H9 (cell line): ENCODE data around the gene C1orf21. TPM values are rescaled to one million over a fixed set of nuclear protein-coding genes. Genes with fewer than 3 reads are reported as not detected.

Experiments used
- DNase-seq: peaks from one replicate; pipeline ENCODE4 v3.0.0-alpha.2; 2017
- H2AFZ ChIP-seq: one replicate; pipeline ENCODE4 v1.6.1; 2013; ENCODE audit warnings: mild to moderate bottlenecking, low read length, control low read depth, moderate library complexity
- H2AK5ac ChIP-seq: 2 replicates; pipeline ENCODE4 v1.6.1; 2013; ENCODE audit warnings: low read length, control low read depth, mixed read lengths; ENCODE audit not compliant: insufficient read length
- H2BK120ac ChIP-seq: one replicate; pipeline ENCODE4 v1.6.1; 2013; ENCODE audit warnings: low read depth, mild to moderate bottlenecking, low read length, control low read depth, inconsistent platforms; ENCODE audit not compliant: poor library complexity, severe bottlenecking
- H2BK12ac ChIP-seq: 2 replicates; pipeline ENCODE4 v1.6.1; 2013; ENCODE audit warnings: low read length, control low read depth, mixed read lengths, low read depth; ENCODE audit not compliant: insufficient read length
- H2BK15ac ChIP-seq: 2 replicates; pipeline ENCODE4 v1.6.1; 2013; ENCODE audit warnings: low read depth, low read length, control low read depth
- H2BK20ac ChIP-seq: one replicate; pipeline ENCODE4 v1.6.1; 2013; ENCODE audit warnings: low read depth, mild to moderate bottlenecking, low read length, control low read depth, inconsistent platforms; ENCODE audit not compliant: poor library complexity, severe bottlenecking
- H2BK5ac ChIP-seq: 2 replicates; pipeline ENCODE4 v1.6.1; 2013; ENCODE audit warnings: low read length, control low read depth, mixed read lengths; ENCODE audit not compliant: insufficient read length
- H3K14ac ChIP-seq: 2 replicates; pipeline ENCODE4 v1.6.1; 2013; ENCODE audit warnings: low read length, control low read depth; ENCODE audit not compliant: insufficient read depth
- H3K18ac ChIP-seq: 2 replicates; pipeline ENCODE4 v1.6.1; 2013; ENCODE audit warnings: low read depth, mild to moderate bottlenecking, mixed read lengths, low read length, control low read depth; ENCODE audit not compliant: insufficient read length
- H3K23ac ChIP-seq: 2 replicates; pipeline ENCODE4 v1.6.1; 2013; ENCODE audit warnings: low read length, control low read depth, mixed read lengths, low read depth; ENCODE audit not compliant: insufficient read length
- H3K23me2 ChIP-seq: 2 replicates; pipeline ENCODE4 v1.6.1; 2013; ENCODE audit warnings: low read depth, mild to moderate bottlenecking, mixed read lengths, low read length, control low read depth; ENCODE audit not compliant: insufficient read length, poor library complexity, severe bottlenecking
- H3K27ac ChIP-seq: 2 replicates; pipeline ENCODE4 v1.5.1; 2013; ENCODE audit warnings: low read length, control low read depth, mixed read lengths, low read depth; ENCODE audit not compliant: insufficient read length
- H3K27me3 ChIP-seq: 2 replicates; pipeline ENCODE4 v1.6.1; 2013; ENCODE audit warnings: low read length, control low read depth, inconsistent platforms; ENCODE audit not compliant: insufficient read depth
- H3K4ac ChIP-seq: 2 replicates; pipeline ENCODE4 v1.6.1; 2013; ENCODE audit warnings: low read depth, mild to moderate bottlenecking, control low read depth, inconsistent platforms, low read length, moderate library complexity
- H3K4me1 ChIP-seq: 2 replicates; pipeline ENCODE4 v1.6.1; 2013; ENCODE audit warnings: low read length, control low read depth, inconsistent platforms; ENCODE audit not compliant: insufficient read depth
- H3K4me2 ChIP-seq: 2 replicates; pipeline ENCODE4 v1.6.1; 2013; ENCODE audit warnings: low read length, control low read depth, mixed read lengths; ENCODE audit not compliant: insufficient read length, insufficient read depth
- H3K56ac ChIP-seq: 2 replicates; pipeline ENCODE4 v1.6.1; 2013; ENCODE audit warnings: low read depth, mild to moderate bottlenecking, mixed read lengths, low read length, control low read depth; ENCODE audit not compliant: insufficient read length
- H3K79me1 ChIP-seq: 2 replicates; pipeline ENCODE4 v1.6.1; 2013; ENCODE audit warnings: low read depth, mild to moderate bottlenecking, moderate library complexity, low read length, control low read depth, inconsistent platforms; ENCODE audit not compliant: insufficient read depth, poor library complexity, severe bottlenecking
- H3K79me2 ChIP-seq: 2 replicates; pipeline ENCODE4 v1.6.1; 2013; ENCODE audit warnings: low read length, control low read depth, inconsistent platforms; ENCODE audit not compliant: insufficient read depth
- H3K9ac ChIP-seq: 2 replicates; pipeline ENCODE4 v1.6.1; 2013; ENCODE audit warnings: low read length, control low read depth, mixed read lengths; ENCODE audit not compliant: insufficient read length; ENCODE audit errors: extremely low read depth
- H3K9me3 ChIP-seq: one replicate; pipeline ENCODE4 v1.6.1; 2013; ENCODE audit warnings: low read depth, low read length, inconsistent platforms; ENCODE audit not compliant: control insufficient read depth
- H3T11ph ChIP-seq: one replicate; pipeline ENCODE4 v1.6.1; 2013; ENCODE audit warnings: mild to moderate bottlenecking, low read length, control low read depth, inconsistent platforms
- H4K20me1 ChIP-seq: one replicate; pipeline ENCODE4 v1.6.1; 2013; ENCODE audit not compliant: control insufficient read depth, insufficient read length, insufficient read depth
- H4K5ac ChIP-seq: 2 replicates; pipeline ENCODE4 v1.6.1; 2013; ENCODE audit warnings: low read depth, mild to moderate bottlenecking, mixed read lengths, low read length, control low read depth; ENCODE audit not compliant: insufficient read length
- H4K8ac ChIP-seq: replicated peaks from 2 replicates; pipeline ENCODE4 v1.6.1; 2013; ENCODE audit warnings: low read length, control low read depth, mixed read lengths, low read depth; ENCODE audit not compliant: insufficient read length
- H4K91ac ChIP-seq: 2 replicates; pipeline ENCODE4 v1.6.1; 2013; ENCODE audit warnings: low read depth, mild to moderate bottlenecking, moderate library complexity, mixed read lengths, low read length, control low read depth; ENCODE audit not compliant: insufficient read length
- H3K27ac Mint-ChIP-seq, 3 experiments: 2 replicates in 2 of 3; 3 replicates in 1 of 3; pipeline ENCODE4 v1.8.0; 2020 to 2021; ENCODE audit warnings: mixed read lengths in 3 of 3, mild to moderate bottlenecking in 1 of 3, moderate library complexity in 1 of 3
- H3K27me3 Mint-ChIP-seq: 2 replicates; pipeline ENCODE4 v1.8.0; 2021; ENCODE audit warnings: low read depth, mild to moderate bottlenecking, moderate library complexity, mixed read lengths
- H3K36me3 Mint-ChIP-seq, 3 experiments: 2 replicates in 2 of 3; 3 replicates in 1 of 3; pipeline ENCODE4 v1.8.0; 2020 to 2021; ENCODE audit warnings: low read depth in 3 of 3, mixed read lengths in 3 of 3; ENCODE audit not compliant: insufficient read depth in 1 of 3
- H3K4me1 Mint-ChIP-seq, 2 experiments: 2 replicates each; pipeline ENCODE4 v1.8.0; 2020; ENCODE audit warnings: mixed read lengths in 2 of 2
- H3K4me3 Mint-ChIP-seq, 2 experiments: 2 replicates in 1 of 2; 3 replicates in 1 of 2; pipeline ENCODE4 v1.8.0; 2020 to 2021; ENCODE audit warnings: mild to moderate bottlenecking in 2 of 2, mixed read lengths in 2 of 2, moderate library complexity in 1 of 2
- H3K9me3 Mint-ChIP-seq, 2 experiments: 2 replicates in 1 of 2; 3 replicates in 1 of 2; pipeline ENCODE4 v1.8.0; 2020; ENCODE audit warnings: mild to moderate bottlenecking in 2 of 2, mixed read lengths in 2 of 2, moderate library complexity in 1 of 2
- WGBS: extraction: QIAGEN DNeasy Blood & Tissue Kit; methylation state at CpG from one replicate; pipeline ENCODE4 v1.1.7; 2013; ENCODE audit warnings: missing lambda C conversion rate, low lambda C conversion rate, mixed read lengths; ENCODE audit not compliant: insufficient read length; ENCODE audit errors: extremely low coverage; 5-methylcytosine and 5-hydroxymethylcytosine counted together
- total RNA-seq: library from RNA; stranded (reverse); gene quantifications from 2 replicates; pipeline ENCODE4 v1.2.1, GENCODE V29; 2021
- TF ChIP-seq, protein P1 (sequence below): fragments of 200-600 bp; sonication (generic); conservative IDR thresholded peaks from 3 replicates; pipeline ENCODE4 v1.8.0; 2021; ENCODE audit warnings: antibody characterized with exemption, mild to moderate bottlenecking

Gene C1orf21
- total RNA-seq, 1 experiment from 2014 or later = 36.0 TPM

DNA sequence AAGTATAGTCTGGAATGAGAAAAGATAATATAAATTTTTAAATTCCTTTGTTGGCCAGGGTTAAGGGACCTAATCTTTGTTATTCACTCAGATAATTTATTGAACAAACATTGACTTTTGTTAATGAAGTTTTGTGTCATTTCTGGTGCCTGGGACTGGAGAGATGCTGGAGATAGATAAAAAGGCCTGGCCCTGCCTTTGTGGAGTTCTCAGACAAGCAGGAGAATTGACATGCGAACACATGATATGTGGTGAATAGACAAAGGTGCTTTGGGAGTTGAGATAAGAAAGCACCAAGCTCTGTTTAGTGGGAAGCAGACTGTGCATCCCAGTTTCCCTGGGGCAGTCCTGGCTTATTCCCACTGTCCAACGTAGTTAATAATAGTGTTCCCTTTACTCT lies 8.5 kb downstream of the C1orf21 start:
- Histone ChIP-seq H3K14ac (no peak overlapping the region), H2BK15ac (no peak overlapping the region), H3K18ac (no peak overlapping the region), H2AFZ (no peak overlapping the region), H3K4ac (no peak overlapping the region), H2BK20ac (no peak overlapping the region), H3K27me3 (no peaks in the 10 kb centered on the region), H4K20me1 (no peaks in the 10 kb centered on the region), H3K56ac (no peak overlapping the region), H3K4me1 (no peaks in the 10 kb centered on the region), H4K91ac (no peak overlapping the region), H3K9ac (no peak overlapping the region), H3T11ph (no peak overlapping the region), H3K79me2 (peaks cover 2% of the 10 kb centered on the region; the same call in 1 of the 2 replicates), H4K5ac (no peak overlapping the region), H2BK12ac (no peak overlapping the region), H2AK5ac (no peak overlapping the region), H3K23ac (no peak overlapping the region), H2BK5ac (no peak overlapping the region), H3K23me2 (no peaks in the 10 kb centered on the region), H3K27ac (no peak overlapping the region), H3K79me1 (peaks cover 2% of the 10 kb centered on the region), H3K4me2 (no peak overlapping the region), H4K8ac (no peak overlapping the region), H3K9me3 (no peaks in the 10 kb centered on the region), H2BK120ac (no peak overlapping the region)
- no peak overlapping the region for H3K4me3 Mint-ChIP-seq
- TF ChIP-seq, protein P1, sequence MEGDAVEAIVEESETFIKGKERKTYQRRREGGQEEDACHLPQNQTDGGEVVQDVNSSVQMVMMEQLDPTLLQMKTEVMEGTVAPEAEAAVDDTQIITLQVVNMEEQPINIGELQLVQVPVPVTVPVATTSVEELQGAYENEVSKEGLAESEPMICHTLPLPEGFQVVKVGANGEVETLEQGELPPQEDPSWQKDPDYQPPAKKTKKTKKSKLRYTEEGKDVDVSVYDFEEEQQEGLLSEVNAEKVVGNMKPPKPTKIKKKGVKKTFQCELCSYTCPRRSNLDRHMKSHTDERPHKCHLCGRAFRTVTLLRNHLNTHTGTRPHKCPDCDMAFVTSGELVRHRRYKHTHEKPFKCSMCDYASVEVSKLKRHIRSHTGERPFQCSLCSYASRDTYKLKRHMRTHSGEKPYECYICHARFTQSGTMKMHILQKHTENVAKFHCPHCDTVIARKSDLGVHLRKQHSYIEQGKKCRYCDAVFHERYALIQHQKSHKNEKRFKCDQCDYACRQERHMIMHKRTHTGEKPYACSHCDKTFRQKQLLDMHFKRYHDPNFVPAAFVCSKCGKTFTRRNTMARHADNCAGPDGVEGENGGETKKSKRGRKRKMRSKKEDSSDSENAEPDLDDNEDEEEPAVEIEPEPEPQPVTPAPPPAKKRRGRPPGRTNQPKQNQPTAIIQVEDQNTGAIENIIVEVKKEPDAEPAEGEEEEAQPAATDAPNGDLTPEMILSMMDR = no peak
- no CpG with 5 or more reads among the region's 2 CpGs for WGBS
- H3K27me3 Mint-ChIP-seq = 0 out of 2 replicates have a peak, but pooled peaks cover 1% of the 10 kb centered on the region
- no peak overlapping the region for H3K27ac Mint-ChIP-seq
- no peak for DNase-seq
- no peaks in the 10 kb centered on the region for H3K9me3 Mint-ChIP-seq
- H3K4me1 Mint-ChIP-seq = peaks cover 42 to 79% of the 10 kb centered on the region in 2 experiments
- 0 out of 7 replicates have a peak, but pooled peaks cover 0 to 2% (median 0%) of the 10 kb centered on the region in 3 experiments for H3K36me3 Mint-ChIP-seq
